IPS-11a (cell line): ENCODE results near the gene ARHGAP44.
A peak's percentile ranks its signal among the peaks of the same experiment; 100 is the strongest.

ENCODE experiments used
- H3K4me3 ChIP-seq: one replicate; pipeline ENCODE4 v1.5.1; 2013; ENCODE audit warnings: low read depth, low read length, control low read depth

ARHGAP44 gene

GRCh38 chr17:13017655-13018459, 228.6 kb downstream of the ARHGAP44 start, which contains the start of gene ELAC2:
Gene ELAC2, minus strand, starts transcription at chr17:13018027. Its CDS starts 80 bp downstream, at chr17:13017947.
- peak within 1 kb of the TSS; percentile 81 for H3K4me3 ChIP-seq

GRCh38 chr17:13024016-13024415, 234.7 kb downstream of the ARHGAP44 start:
- H3K4me3 ChIP-seq: no peak overlapping the region

- H3K4me3 ChIP-seq: no peak overlapping the region
Observed at GRCh38 chr17:13024526-13025257, 235.4 kb downstream of the ARHGAP44 start.

GRCh38 chr17:13025258-13025627, 235.9 kb downstream of the ARHGAP44 start:
- no peak overlapping the region for H3K4me3 ChIP-seq

GRCh38 chr17:13025687-13026086, 236.4 kb downstream of the ARHGAP44 start:
- no peak overlapping the region for H3K4me3 ChIP-seq

GRCh38 chr17:13027246-13027645, 237.9 kb downstream of the ARHGAP44 start:
- no peak overlapping the region for H3K4me3 ChIP-seq

GRCh38 chr17:13029340-13029739, 240.0 kb downstream of the ARHGAP44 start:
- no peak overlapping the region for H3K4me3 ChIP-seq

GRCh38 chr17:13030056-13030455, 240.8 kb downstream of the ARHGAP44 start:
- no peak overlapping the region for H3K4me3 ChIP-seq

- H3K4me3 ChIP-seq: no peak overlapping the region
Observed at GRCh38 chr17:13030459-13031300, 241.4 kb downstream of the ARHGAP44 start.

GRCh38 chr17:13031718-13032350, 242.5 kb downstream of the ARHGAP44 start:
- no peak overlapping the region for H3K4me3 ChIP-seq

- H3K4me3 ChIP-seq: no peak overlapping the region
Observed at GRCh38 chr17:13035420-13035819, 246.1 kb downstream of the ARHGAP44 start.

GRCh38 chr17:13036751-13037150, 247.5 kb downstream of the ARHGAP44 start:
- no peak overlapping the region for H3K4me3 ChIP-seq

- no peak overlapping the region for H3K4me3 ChIP-seq
Observed at GRCh38 chr17:13038931-13039665, 249.8 kb downstream of the ARHGAP44 start.
